SK-N-MC (cell line): ENCODE measurements around the gene DUSP16.

Experiments used
- EZH2 ChIP-seq: fragments of 200-600 bp; sonication (generic); IDR thresholded peaks from one replicate; pipeline ENCODE4 v1.6.1; 2017; ENCODE audit warnings: antibody characterized with exemption
- POLR2AphosphoS5 ChIP-seq: IDR thresholded peaks from 2 replicates; pipeline ENCODE4 v1.6.1; 2012; ENCODE audit warnings: mild to moderate bottlenecking, low read depth, low read length, borderline replicate concordance

GRCh38 chr12:12486661-12487240 is 75.9 kb downstream of the DUSP16 start:
- TF ChIP-seq EZH2: no peak
- no peak for TF ChIP-seq POLR2AphosphoS5
